SKM-1 (cell line): ENCODE measurements around the gene COL4A2.
A peak's percentile ranks its signal among the peaks of the same experiment; 100 is the strongest.

Experiments
- DNase-seq: peaks from one replicate; lab custom pipeline; 2025; ENCODE audit not compliant: unreplicated experiment; lab: John Stamatoyannopoulos, UW

COL4A2 gene

GRCh38 chr13:110398564-110399507 is 91.8 kb downstream of the COL4A2 start:
- DNase-seq, result no peak

DNA sequence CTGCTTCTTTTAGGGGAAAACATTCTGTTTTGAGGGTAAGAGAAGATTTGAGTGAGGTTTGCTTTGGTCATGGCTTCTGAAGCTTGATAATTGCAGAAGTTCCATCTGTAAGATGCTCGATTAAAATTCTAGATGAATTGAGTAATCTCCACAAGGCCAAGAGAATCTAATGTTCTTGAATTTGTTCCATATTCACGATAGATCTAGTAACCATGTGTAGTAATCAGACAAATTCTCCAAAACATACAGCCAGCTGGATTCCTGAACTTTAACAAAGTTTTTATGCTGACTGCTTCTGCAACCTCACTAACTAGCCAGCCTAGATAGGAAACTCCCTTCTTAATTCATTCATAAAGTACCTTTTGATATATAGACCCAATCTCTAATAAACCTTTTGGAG is 92.7 kb downstream of the COL4A2 start:
- no peak for DNase-seq

GRCh38 chr13:110400786-110401533 is 93.9 kb downstream of the COL4A2 start:
- DNase-seq, result no peak

DNA sequence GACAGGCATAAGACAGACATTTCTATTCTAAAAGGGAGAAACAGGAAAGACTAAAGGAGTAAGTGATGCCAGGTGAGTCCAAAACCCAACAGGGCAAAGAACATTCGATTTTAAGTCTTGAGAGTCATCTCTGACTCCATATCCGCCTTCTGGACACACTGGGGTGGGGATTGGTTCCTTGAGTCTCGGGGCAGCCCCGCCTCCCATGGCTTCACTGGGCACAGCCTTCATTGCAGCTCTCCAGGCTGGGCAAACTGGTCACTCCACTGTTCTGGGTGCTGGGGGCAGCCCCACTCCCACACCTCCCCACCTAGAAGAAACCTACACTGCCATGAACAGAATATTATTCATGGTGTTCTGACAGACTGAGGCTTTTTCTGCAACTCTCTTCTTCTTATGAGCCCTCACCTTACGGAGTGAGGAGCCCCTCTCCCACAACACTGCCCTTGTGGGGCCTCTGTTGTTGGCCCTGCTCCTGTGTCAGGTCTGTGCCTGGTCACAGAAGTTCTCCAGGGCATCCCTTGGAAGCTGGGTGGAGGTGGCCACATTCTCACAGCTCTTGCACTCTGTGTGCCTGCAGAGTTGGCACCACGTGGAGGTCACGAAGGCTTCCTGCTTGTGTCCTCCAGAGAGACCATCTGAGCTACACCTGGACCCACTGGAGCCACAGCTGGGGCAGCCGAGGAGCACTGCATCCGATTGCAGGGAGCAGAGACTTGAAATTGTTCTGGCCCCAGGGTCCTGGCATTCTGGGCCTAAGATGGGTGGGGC is 95.4 kb downstream of the COL4A2 start:
- no peak for DNase-seq

- DNase-seq, result no peak
Observed at GRCh38 chr13:110403315-110403714, 96.2 kb downstream of the COL4A2 start.

DNA sequence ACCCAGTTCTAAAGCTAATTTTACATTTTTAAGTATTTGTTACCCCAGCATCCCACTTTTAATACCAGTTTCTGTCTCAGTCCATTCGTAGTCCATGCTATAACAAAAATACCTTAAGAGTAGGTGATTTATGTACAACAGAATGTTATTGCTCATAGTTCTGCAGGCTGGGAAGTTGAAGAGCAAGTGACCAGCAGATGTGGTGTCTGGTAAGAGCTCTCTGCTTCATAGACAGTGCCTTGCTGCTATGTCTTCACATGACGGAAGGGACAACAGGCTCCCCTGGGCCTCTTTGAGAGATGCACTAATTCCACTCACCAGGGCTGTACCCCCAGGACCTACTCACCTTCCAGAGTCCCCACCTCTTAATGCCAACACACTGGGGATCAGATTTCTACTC is 96.6 kb downstream of the COL4A2 start:
- DNase-seq, result no peak

DNA sequence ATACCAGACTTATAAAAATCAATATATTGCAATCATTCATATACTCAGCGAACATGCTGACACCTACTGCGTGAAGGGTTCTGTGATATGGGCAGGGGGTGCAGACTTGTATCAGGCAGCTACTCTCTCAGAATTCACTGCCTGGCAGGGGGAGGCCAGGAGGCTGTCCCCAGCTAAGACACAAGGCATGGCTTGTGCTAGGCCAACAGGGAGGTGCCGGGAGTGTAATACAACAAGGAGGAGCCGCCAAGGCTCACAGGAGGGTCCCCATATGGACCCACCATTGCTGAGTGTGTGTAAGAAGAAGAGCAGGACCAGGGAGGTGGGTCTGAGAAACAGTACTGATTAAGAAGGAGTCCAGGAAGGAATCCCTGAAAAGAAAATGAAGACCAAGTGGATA is 97.2 kb downstream of the COL4A2 start:
- no peak for DNase-seq

GRCh38 chr13:110405597-110406450 is 98.7 kb downstream of the COL4A2 start:
- no peak for DNase-seq

GRCh38 chr13:110407021-110407420 is 99.9 kb downstream of the COL4A2 start:
- DNase-seq, result no peak

DNA sequence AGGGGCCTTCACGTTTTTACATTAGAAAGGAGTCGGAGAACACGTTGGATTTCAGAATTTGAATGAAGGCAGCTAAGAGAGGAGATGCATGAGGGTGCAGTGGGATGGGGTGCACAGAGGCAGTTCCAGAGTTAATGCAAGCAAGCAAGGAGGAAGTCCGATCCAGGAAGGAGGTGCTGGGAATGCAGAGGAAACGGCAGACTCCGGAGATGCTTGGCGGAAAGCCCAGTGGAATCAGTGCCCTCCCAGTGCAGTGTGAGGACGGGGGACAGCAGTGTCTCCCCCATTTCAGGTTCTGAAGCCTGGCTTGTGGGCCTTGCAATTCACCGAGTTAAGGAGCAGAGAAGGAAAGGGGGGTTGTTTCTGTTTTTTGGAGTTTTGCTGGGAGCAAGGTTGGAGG is 100.4 kb downstream of the COL4A2 start:
- no peak for DNase-seq

- no peak for DNase-seq
Observed at GRCh38 chr13:110408286-110408685, 101.2 kb downstream of the COL4A2 start.

DNA sequence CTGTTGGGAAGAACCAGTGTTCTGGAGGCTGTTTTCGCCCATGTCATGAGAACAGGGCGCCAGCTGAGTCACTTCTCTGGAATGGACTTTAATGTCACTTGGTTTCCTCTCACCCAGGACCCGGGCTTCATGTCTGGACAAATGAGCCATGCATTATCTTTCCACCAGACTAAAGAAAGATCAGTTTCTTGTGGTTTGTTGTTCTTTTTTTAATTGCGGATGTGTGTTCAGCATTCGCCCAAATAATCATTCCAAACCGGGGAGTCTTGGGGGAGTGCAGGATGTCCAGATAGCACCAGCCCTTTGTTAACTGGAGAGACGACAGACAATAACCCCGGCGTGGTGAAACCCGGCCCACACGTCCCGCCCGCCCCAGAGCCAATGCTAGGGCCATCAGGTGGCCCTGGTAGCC is 102.5 kb downstream of the COL4A2 start:
- DNase-seq, result no peak

GRCh38 chr13:110410000-110410399 is 102.9 kb downstream of the COL4A2 start:
- no peak for DNase-seq

DNA sequence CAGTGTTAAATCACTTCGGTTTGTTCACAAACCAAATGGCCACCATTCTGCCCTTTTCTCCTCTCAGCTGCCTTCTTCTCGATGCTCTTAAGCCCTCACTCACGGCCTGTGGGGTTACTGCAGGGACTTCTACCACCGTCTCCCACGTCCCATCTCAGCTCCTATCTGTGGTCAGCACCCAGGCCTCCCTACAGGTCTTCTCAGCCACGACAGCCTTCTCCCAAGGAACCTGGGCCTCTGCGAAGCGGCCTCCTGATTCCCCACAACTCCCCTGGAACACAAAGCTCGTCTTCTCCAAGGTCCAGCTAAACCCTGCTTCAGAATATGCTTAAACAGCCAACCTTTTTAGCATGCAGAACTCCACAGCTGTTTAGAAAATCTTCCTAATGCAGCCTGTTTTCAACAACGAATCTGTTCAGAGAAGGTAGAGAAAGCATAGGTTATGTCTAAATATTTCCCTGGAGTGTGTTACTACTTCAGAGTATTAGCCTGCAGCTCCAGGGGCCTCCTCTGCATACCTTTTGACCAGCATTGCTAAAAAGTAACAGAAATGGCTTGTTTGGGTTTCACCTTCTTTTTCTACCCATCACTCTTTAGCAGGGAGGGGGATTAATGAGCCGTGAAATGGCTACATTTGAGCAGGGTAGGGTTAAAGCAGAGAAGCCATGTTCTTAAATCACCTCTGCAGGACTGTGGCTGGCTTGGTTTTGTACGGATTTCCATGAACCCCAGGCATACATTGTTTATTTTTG is 104.0 kb downstream of the COL4A2 start:
- no peak for DNase-seq

- DNase-seq, result no peak
Observed at GRCh38 chr13:110411688-110412059, 104.6 kb downstream of the COL4A2 start.

GRCh38 chr13:110412132-110412914 is 105.2 kb downstream of the COL4A2 start:
- DNase-seq, result peak; percentile 25

DNA sequence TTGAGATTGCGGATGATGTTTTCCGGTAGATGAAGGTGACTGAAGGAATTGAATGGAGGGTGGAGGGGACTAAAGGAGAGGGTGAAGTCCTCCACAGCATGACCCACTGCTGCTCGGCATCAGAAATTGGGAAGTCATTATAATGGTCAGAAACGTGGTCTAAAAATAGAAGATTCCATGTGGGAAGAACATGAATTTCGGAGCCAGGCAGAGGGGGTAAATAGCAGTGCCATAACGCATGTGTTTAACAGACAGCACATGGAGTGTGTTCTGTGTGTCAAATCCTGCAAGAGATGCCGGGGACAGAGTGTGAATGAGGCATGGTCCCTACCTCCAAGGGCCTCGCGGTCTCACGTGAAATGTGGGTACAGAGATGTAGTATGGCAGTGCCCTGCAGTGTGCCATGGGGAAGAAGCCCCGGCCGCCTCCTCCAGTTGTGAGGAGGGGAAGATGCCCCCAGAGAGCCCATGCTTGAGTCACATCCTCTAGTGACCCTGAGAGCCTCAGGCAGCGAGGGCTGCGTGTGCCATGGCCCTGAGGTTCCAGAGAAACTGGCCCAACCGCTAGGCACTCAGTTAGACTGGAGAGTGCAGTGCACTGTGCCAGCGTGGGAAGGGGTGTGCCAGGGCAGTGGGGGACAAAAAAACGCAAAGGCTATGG is 106.1 kb downstream of the COL4A2 start:
- DNase-seq, result no peak

GRCh38 chr13:110413676-110414040 is 106.6 kb downstream of the COL4A2 start:
- DNase-seq, result no peak

DNA sequence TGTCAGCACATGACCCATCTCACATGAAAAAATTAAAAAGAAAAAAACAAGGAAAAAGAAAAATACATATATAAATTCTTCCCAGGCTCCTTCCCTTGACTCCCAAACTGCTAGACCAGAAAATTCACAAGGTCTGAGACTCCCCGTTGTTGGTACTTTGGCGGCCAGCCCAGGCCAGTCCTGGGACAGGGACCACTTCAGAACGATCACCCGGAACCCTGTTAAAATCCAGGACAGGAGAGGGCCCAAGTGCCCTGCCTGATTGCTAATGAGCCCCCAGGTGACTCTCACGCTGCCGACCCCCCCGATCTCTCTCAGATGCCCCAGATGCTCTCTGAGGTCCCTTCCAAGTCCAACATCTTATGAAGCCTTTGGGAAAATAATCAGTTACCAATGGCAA is 107.2 kb downstream of the COL4A2 start:
- DNase-seq, result no peak
